ENCODE results near the gene LDLRAP1. TPM values are rescaled to one million over a fixed set of nuclear protein-coding genes. Genes with fewer than 3 reads are reported as not detected.
A peak's percentile ranks its signal among the peaks of the same experiment; 100 is the strongest.

LDLRAP1 gene
- total RNA-seq, 1 donor from 2014 or later, result 30.3 TPM

DNA sequence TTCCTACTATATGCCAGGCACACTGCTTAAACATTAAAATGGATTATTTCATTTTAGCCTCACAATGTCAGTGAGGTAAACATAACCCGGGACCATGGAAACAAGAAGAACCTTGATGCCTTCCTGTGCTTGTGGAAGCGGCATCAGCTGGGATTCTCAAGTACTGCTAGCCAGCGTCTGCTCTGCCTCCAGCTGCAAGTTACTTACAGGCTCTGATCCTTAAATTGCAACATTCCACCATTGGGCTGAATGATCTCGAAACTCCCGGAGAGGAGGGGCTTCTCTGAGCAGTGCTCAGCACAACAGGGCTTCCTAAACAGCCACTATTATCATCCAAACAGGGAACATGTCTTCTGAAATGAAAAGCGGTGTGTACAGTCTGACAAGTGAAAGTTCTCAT lies 66.5 kb downstream of the LDLRAP1 start:
- no peaks in the 10 kb centered on the region for H3K9me3 ChIP-seq
- H3K27ac ChIP-seq, result no peak overlapping the region
- intact Hi-C loops (cut with DNase I), result loop anchor here (10.0 kb wide), 1 partner anchor 185 kb away; no protein-coding TSS in a partner anchor
- DNase-seq (no peak), ATAC-seq (peak in 1 of 2 donors; percentile 12)
- H3K27me3 ChIP-seq (ENCODE audit: low read depth), result no peaks in the 10 kb centered on the region
- TF ChIP-seq, protein P1, sequence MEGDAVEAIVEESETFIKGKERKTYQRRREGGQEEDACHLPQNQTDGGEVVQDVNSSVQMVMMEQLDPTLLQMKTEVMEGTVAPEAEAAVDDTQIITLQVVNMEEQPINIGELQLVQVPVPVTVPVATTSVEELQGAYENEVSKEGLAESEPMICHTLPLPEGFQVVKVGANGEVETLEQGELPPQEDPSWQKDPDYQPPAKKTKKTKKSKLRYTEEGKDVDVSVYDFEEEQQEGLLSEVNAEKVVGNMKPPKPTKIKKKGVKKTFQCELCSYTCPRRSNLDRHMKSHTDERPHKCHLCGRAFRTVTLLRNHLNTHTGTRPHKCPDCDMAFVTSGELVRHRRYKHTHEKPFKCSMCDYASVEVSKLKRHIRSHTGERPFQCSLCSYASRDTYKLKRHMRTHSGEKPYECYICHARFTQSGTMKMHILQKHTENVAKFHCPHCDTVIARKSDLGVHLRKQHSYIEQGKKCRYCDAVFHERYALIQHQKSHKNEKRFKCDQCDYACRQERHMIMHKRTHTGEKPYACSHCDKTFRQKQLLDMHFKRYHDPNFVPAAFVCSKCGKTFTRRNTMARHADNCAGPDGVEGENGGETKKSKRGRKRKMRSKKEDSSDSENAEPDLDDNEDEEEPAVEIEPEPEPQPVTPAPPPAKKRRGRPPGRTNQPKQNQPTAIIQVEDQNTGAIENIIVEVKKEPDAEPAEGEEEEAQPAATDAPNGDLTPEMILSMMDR (IDR thresholded peaks at IDR 0.05), result no peak
- H3K36me3 ChIP-seq, result no peaks in the 10 kb centered on the region
- no peak overlapping the region for H3K4me3 ChIP-seq
- H3K4me1 ChIP-seq, result peaks cover 18% of the 10 kb centered on the region

DNA sequence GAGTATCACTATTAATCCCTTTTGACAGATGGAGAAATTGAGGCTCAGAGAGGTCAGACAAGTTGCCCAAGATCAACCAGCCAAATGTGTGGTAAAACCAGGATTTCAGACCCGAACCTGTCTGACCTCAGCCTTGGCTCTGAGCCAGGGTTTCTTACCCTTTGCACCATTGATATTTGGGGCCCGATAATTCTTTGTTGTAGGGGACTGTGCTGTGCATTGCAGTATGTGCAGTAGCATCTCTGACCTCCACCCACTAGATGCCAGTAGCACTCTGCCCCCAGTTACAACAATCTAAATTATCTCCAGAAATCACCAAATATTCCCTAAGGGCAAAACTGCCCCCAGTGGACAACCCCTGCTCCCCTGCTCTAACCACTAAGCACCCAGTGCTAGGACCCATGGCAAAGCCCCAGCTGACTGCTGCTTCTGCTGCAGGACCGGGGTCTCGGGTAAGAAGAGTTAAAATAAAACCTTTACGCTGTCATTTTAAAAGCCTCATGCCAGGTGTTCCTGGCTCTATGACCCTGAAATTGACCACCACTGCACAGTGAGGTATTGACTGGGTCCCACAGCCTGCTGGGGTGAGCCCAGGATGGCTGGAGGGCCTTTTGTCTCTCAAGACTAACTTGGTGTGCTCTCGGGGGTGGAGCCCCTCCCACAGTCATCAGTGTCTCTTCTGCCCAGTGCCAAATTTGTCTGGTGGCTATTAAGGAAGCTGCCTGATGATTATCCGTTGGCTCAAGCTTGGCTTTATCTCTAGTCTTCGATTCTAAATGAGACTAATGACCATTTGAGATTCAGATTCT lies 67.6 kb downstream of the LDLRAP1 start:
- Histone ChIP-seq H3K27ac (no peak overlapping the region), H3K4me1 (peaks cover 27% of the 10 kb centered on the region), H3K9me3 (no peaks in the 10 kb centered on the region), H3K27me3 (ENCODE audit: low read depth) (no peaks in the 10 kb centered on the region), H3K4me3 (no peak overlapping the region), H3K36me3 (no peaks in the 10 kb centered on the region)
- no peak for ATAC-seq
- DNase-seq, result no peak
- TF ChIP-seq, protein P1 (IDR thresholded peaks at IDR 0.05), result peak; percentile 23
- intact Hi-C loops (cut with DNase I), result loop anchor here (10.0 kb wide), 1 partner anchor 184 kb away; no protein-coding TSS in a partner anchor

DNA sequence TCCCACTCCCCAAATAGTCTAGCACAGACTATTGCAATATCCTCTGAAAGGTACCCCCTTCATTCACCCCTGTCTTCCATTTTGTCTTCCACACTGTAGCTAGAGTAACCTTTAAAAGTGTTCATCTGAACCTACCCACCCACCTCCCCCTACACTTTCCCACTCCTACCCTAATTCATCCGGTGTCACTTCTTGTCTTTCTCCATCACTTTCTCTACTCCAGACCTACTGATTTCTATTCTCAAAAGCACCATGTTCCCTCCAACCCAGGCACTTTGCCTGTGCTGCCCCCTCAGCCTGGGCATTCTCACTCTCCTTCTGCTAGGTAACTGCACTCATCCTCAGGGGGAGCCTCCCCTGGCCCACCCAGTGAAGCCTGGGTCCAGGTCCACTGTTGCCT lies 68.4 kb downstream of the LDLRAP1 start:
- no peak overlapping the region for H3K27ac ChIP-seq
- intact Hi-C loops (cut with DNase I), result loop anchor here (10.0 kb wide), 1 partner anchor 183 kb away; no protein-coding TSS in a partner anchor
- peaks cover 29% of the 10 kb centered on the region for H3K4me1 ChIP-seq
- H3K9me3 ChIP-seq, result no peaks in the 10 kb centered on the region
- H3K36me3 ChIP-seq, result no peaks in the 10 kb centered on the region
- no peaks in the 10 kb centered on the region for H3K27me3 ChIP-seq (ENCODE audit: low read depth)
- no peak for DNase-seq
- no peak overlapping the region for H3K4me3 ChIP-seq
- TF ChIP-seq, protein P1 (IDR thresholded peaks at IDR 0.05), result no peak
- no peak for ATAC-seq

DNA sequence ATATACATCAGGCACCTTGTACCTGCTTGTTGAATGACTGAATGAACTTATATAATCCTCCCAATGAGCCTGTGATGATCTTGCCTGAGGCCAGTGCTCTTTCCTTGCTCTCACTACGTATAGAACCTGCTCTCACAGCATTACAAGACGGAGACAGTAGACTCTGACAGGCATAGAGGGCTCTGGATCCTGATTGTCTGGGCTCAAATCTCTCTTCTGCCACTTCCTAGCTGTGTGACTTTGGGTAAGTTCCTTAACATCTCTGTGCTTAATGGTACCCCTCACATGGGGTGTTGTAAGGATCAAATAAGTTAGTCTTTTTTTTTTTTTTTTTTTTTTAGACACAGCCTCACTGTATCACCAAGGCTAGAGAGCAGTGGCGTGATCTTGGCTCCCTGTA lies 69.0 kb downstream of the LDLRAP1 start:
- TF ChIP-seq, protein P1 (IDR thresholded peaks at IDR 0.05), result no peak
- intact Hi-C loops (cut with DNase I), result loop anchor here (10.0 kb wide), 1 partner anchor 182 kb away; no protein-coding TSS in a partner anchor
- no peak for DNase-seq

DNA sequence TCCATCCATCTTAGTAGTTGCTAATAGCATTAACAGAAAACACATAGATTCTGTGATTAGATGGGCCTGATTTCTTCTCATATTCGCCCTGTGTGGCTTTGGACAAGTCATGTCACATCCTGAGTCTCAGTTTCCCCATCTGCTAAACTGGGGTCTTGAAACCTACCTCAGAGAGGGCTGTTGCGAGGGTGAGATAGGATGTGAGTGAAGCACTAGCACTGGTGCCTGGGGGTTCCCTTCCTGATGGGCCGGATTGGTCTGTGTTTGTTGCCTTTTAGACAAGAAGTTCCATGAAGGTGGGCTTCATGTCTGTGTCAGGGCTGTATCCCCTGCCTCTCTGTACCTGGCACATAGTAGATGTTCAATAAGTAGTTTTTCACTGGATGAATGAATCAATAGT lies 69.7 kb downstream of the LDLRAP1 start:
- TF ChIP-seq, protein P1 (IDR thresholded peaks at IDR 0.05), result no peak
- no peaks in the 10 kb centered on the region for H3K9me3 ChIP-seq
- no peaks in the 10 kb centered on the region for H3K36me3 ChIP-seq
- H3K27me3 ChIP-seq (ENCODE audit: low read depth), result no peaks in the 10 kb centered on the region
- intact Hi-C loops (cut with DNase I), result loop anchor here (10.0 kb wide), 1 partner anchor 182 kb away; no protein-coding TSS in a partner anchor
- H3K27ac ChIP-seq, result no peak overlapping the region
- peaks cover 35% of the 10 kb centered on the region for H3K4me1 ChIP-seq
- H3K4me3 ChIP-seq, result no peak overlapping the region
- DNase-seq (no peak), ATAC-seq (no peak)

More for the DNA sequence above, 69.0 kb downstream of the LDLRAP1 start:
- no peak for ATAC-seq
- Histone ChIP-seq H3K4me1 (peaks cover 29% of the 10 kb centered on the region), H3K36me3 (no peaks in the 10 kb centered on the region), H3K27me3 (ENCODE audit: low read depth) (no peaks in the 10 kb centered on the region), H3K9me3 (no peaks in the 10 kb centered on the region), H3K27ac (no peak overlapping the region), H3K4me3 (no peak overlapping the region)

Data from lower lobe of right lung (tissue), 2 donors.